A549 (cell line): ENCODE measurements around the gene SUSD5. TPM values are rescaled to one million over a fixed set of nuclear protein-coding genes. Genes with fewer than 3 reads are reported as not detected.

Experiments used
- ATAC-seq, 2 experiments: fragments of 200-7000 bp in 1 of 2; fragments of >200 bp in 1 of 2; cut with Nextera tagmentation in 1 of 2; cut with Tn5 transposase in 1 of 2; 3 replicates each; pipeline versions ENCODE4 v1.8.0 to v1.9.1; 2018 to 2020; ENCODE audit warnings: mild to moderate bottlenecking in 1 of 2, moderate library complexity in 1 of 2
- CTCF ChIA-PET: fragments of 300-600 bp; sonication (Branson Sonifier 250); formaldehyde crosslinking; extraction: SDS; loops from one replicate; lab custom pipeline; 2021; ENCODE audit warnings: antibody characterized with exemption, inconsistent platforms; lab: Yijun Ruan, JAX
- POLR2A ChIA-PET: fragments of 350-600 bp; formaldehyde crosslinking; extraction: SDS; loops from one replicate; lab custom pipeline; 2021; ENCODE audit warnings: antibody characterized with exemption, inconsistent platforms; lab: Yijun Ruan, JAX
- DNase-seq, 2 experiments: peaks; one replicate each; pipeline versions ENCODE4 v3.0.0 to v3.0.0-alpha.2; 2011 to 2016; ENCODE audit warnings: low read depth in 1 of 2, low spot score in 1 of 2
- FAIRE-seq: peaks from 2 replicates; lab custom pipeline; 2011; peaks lifted over from hg19 to GRCh38; lab: Jason Lieb, UNC
- H3K27ac ChIP-seq, 2 experiments: fragments of >200 bp; sonication (Bioruptor Twin); formaldehyde crosslinking; 3 replicates each; pipeline ENCODE4 v1.5.1; 2016 to 2017
- H3K4me1 ChIP-seq: fragments of >200 bp; sonication (Bioruptor Twin); formaldehyde crosslinking; 3 replicates; pipeline ENCODE4 v1.6.1; 2016
- H3K4me2 ChIP-seq: fragments of >200 bp; sonication (Bioruptor Twin); formaldehyde crosslinking; 3 replicates; pipeline ENCODE4 v1.6.1; 2016
- H3K4me3 ChIP-seq: fragments of >200 bp; sonication (Bioruptor Twin); formaldehyde crosslinking; 3 replicates; pipeline ENCODE4 v1.5.1; 2016
- H3K9me3 ChIP-seq: fragments of >200 bp; sonication (Bioruptor Twin); formaldehyde crosslinking; 3 replicates; pipeline ENCODE4 v1.6.1; 2016
- E2F6 ChIP-seq: IDR thresholded peaks from 2 replicates; pipeline ENCODE4 v1.6.1; 2012; ENCODE audit warnings: low read depth, borderline replicate concordance
- EHMT2 ChIP-seq: fragments of 200-600 bp; sonication (generic); IDR thresholded peaks from 2 replicates; pipeline ENCODE4 v1.6.1; 2016; ENCODE audit warnings: antibody characterized with exemption, low read depth, mild to moderate bottlenecking, moderate library complexity
- EP300 ChIP-seq, 2 experiments: fragments of >200 bp; sonication (Bioruptor Twin); formaldehyde crosslinking; IDR thresholded peaks; 2 replicates in 1 of 2; 3 replicates in 1 of 2; pipeline ENCODE4 v1.6.1; 2016 to 2017
- FOSB ChIP-seq: fragments of 250-450 bp; sonication (Bioruptor Pico); IDR thresholded peaks from 2 replicates; pipeline ENCODE4 v1.5.0; 2020; ENCODE audit warnings: mild to moderate bottlenecking, moderate library complexity
- HMGXB4 ChIP-seq: fragments of 250-450 bp; sonication (Bioruptor Pico); IDR thresholded peaks from 2 replicates; pipeline ENCODE4 v1.5.0; 2021; ENCODE audit warnings: mild to moderate bottlenecking, moderate library complexity, borderline replicate concordance
- HOXA7 ChIP-seq: fragments of 250-450 bp; sonication (Bioruptor Pico); IDR thresholded peaks from 2 replicates; pipeline ENCODE4 v1.5.0; 2020; ENCODE audit warnings: mild to moderate bottlenecking, moderate library complexity
- KDM5A ChIP-seq: fragments of 200-600 bp; sonication (generic); IDR thresholded peaks from 2 replicates; pipeline ENCODE4 v1.6.1; 2016; ENCODE audit warnings: antibody characterized with exemption, mild to moderate bottlenecking
- PBX3 ChIP-seq: IDR thresholded peaks from 2 replicates; pipeline ENCODE4 v1.6.1; 2012
- POLR2A ChIP-seq: IDR thresholded peaks from 2 replicates; pipeline ENCODE4 v1.6.1; 2012; ENCODE audit warnings: mild to moderate bottlenecking, low read length
- RARB ChIP-seq: fragments of 250-450 bp; sonication (Bioruptor Pico); IDR thresholded peaks from 2 replicates; pipeline ENCODE4 v1.8.0; 2021; ENCODE audit warnings: mild to moderate bottlenecking, moderate library complexity
- WGBS: methylation state at CpG from one replicate; pipeline ENCODE4 v1.1.6; 2017; ENCODE audit errors: missing lambda C conversion rate; 5-methylcytosine and 5-hydroxymethylcytosine counted together
- polyA plus RNA-seq, 4 experiments: library from polyadenylated mRNA; depleted of rRNA in 3 of 4; stranded (reverse); fragments of >200 nt; fragmentation: RNase III in 1 of 4; extraction: RNeasy Plus Mini Kit Qiagen cat#74134 plus additional on column Dnase treatment in 1 of 4; gene quantifications; 2 replicates in 3 of 4; 3 replicates in 1 of 4; pipeline ENCODE4 v1.2.3, GENCODE V29; 2011 to 2017
- TF ChIP-seq, protein P1 (sequence below): fragments of >200 bp; sonication (Bioruptor Twin); formaldehyde crosslinking; IDR thresholded peaks from 3 replicates; pipeline ENCODE4 v1.5.1; 2016
- TF ChIP-seq, protein P2 (sequence below): fragments of 450-650 bp; IDR thresholded peaks from 2 replicates; pipeline ENCODE4 v1.6.1; 2014; ENCODE audit warnings: antibody characterized with exemption
- TF ChIP-seq, protein P3 (sequence below): fragments of 200-600 bp; sonication (generic); IDR thresholded peaks from 2 replicates; pipeline ENCODE4 v1.6.1; 2016; ENCODE audit warnings: antibody characterized with exemption, mild to moderate bottlenecking, moderate library complexity
- TF ChIP-seq, protein P4 (sequence below): fragments of 250-450 bp; sonication (Bioruptor Pico); IDR thresholded peaks from 2 replicates; pipeline ENCODE4 v1.5.0; 2020; ENCODE audit warnings: low read depth, mild to moderate bottlenecking, moderate library complexity

Gene SUSD5
- polyA plus RNA-seq, 2 of the 4 experiments (the other 2 are of a cell fraction) = 0.63 to 1.7 TPM

GRCh38 chr3:33196538-33196937, 22.1 kb downstream of the SUSD5 start (continued):
- TF ChIP-seq, protein P1, sequence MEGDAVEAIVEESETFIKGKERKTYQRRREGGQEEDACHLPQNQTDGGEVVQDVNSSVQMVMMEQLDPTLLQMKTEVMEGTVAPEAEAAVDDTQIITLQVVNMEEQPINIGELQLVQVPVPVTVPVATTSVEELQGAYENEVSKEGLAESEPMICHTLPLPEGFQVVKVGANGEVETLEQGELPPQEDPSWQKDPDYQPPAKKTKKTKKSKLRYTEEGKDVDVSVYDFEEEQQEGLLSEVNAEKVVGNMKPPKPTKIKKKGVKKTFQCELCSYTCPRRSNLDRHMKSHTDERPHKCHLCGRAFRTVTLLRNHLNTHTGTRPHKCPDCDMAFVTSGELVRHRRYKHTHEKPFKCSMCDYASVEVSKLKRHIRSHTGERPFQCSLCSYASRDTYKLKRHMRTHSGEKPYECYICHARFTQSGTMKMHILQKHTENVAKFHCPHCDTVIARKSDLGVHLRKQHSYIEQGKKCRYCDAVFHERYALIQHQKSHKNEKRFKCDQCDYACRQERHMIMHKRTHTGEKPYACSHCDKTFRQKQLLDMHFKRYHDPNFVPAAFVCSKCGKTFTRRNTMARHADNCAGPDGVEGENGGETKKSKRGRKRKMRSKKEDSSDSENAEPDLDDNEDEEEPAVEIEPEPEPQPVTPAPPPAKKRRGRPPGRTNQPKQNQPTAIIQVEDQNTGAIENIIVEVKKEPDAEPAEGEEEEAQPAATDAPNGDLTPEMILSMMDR = no peak
- TF ChIP-seq, protein P2, sequence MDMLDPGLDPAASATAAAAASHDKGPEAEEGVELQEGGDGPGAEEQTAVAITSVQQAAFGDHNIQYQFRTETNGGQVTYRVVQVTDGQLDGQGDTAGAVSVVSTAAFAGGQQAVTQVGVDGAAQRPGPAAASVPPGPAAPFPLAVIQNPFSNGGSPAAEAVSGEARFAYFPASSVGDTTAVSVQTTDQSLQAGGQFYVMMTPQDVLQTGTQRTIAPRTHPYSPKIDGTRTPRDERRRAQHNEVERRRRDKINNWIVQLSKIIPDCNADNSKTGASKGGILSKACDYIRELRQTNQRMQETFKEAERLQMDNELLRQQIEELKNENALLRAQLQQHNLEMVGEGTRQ = no peak

- peaks cover 10% of the 10 kb centered on the region; the same call in 1 of the 3 replicates for H3K4me1 ChIP-seq
- TF ChIP-seq, protein P3, sequence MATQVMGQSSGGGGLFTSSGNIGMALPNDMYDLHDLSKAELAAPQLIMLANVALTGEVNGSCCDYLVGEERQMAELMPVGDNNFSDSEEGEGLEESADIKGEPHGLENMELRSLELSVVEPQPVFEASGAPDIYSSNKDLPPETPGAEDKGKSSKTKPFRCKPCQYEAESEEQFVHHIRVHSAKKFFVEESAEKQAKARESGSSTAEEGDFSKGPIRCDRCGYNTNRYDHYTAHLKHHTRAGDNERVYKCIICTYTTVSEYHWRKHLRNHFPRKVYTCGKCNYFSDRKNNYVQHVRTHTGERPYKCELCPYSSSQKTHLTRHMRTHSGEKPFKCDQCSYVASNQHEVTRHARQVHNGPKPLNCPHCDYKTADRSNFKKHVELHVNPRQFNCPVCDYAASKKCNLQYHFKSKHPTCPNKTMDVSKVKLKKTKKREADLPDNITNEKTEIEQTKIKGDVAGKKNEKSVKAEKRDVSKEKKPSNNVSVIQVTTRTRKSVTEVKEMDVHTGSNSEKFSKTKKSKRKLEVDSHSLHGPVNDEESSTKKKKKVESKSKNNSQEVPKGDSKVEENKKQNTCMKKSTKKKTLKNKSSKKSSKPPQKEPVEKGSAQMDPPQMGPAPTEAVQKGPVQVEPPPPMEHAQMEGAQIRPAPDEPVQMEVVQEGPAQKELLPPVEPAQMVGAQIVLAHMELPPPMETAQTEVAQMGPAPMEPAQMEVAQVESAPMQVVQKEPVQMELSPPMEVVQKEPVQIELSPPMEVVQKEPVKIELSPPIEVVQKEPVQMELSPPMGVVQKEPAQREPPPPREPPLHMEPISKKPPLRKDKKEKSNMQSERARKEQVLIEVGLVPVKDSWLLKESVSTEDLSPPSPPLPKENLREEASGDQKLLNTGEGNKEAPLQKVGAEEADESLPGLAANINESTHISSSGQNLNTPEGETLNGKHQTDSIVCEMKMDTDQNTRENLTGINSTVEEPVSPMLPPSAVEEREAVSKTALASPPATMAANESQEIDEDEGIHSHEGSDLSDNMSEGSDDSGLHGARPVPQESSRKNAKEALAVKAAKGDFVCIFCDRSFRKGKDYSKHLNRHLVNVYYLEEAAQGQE = no peak
- TF ChIP-seq RARB (CRISPR knock-in tag) (no peak), PBX3 (no peak), FOSB (CRISPR knock-in tag) (no peak), E2F6 (no peak)
- TF ChIP-seq, protein P4, sequence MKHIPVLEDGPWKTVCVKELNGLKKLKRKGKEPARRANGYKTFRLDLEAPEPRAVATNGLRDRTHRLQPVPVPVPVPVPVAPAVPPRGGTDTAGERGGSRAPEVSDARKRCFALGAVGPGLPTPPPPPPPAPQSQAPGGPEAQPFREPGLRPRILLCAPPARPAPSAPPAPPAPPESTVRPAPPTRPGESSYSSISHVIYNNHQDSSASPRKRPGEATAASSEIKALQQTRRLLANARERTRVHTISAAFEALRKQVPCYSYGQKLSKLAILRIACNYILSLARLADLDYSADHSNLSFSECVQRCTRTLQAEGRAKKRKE (CRISPR knock-in tag) = no peak
- H3K4me3 ChIP-seq = no peak overlapping the region
- no peak overlapping the region for H3K27ac ChIP-seq
- DNase-seq (no peak), ATAC-seq (no peak), FAIRE-seq (no peak)
- ChIA-PET CTCF (interaction anchor here (2.1 kb wide), 1 partner anchor 63 kb away, joined by 5 read pairs; no protein-coding TSS in a partner anchor), POLR2A (no interaction called here)
- H3K4me2 ChIP-seq = no peak overlapping the region
- WGBS = 65% methylated on average over 1 of the region's 1 CpG
- H3K9me3 ChIP-seq = no peaks in the 10 kb centered on the region
These were observed 24.3 kb downstream of the SUSD5 start for GRCh38 chr3:33194303-33194702.

DNA sequence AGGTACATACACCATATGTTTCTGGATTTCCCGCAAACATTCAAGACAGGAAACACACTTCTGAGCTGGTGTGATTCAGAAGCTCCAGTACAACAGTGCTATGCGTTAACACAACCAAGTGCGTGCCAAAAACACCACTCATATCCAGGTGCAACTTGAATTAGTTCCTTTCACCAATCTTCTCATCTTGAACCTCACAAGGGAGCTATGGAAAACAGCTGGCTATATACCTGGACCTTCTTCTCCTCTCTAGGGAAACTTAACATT, 31.3 kb downstream of the SUSD5 start:
- WGBS = 86% methylated on average over 3 of the region's 3 CpGs
- no peak for FAIRE-seq
- DNase-seq = no peak
- peak in 1 of 2 experiments; percentile 19; a peak in 1 of 6 replicates for ATAC-seq
- TF ChIP-seq POLR2A (no peak), FOSB (CRISPR knock-in tag) (no peak), KDM5A (no peak), EHMT2 (no peak), PBX3 (no peak), HMGXB4 (no peak), EP300 (IDR thresholded peaks at IDR 0.05) (no peak), HOXA7 (CRISPR knock-in tag) (no peak)
- Histone ChIP-seq H3K4me1 (peaks cover 11% of the 10 kb centered on the region), H3K4me2 (peak overlapping the region; percentile 61), H3K27ac (0 out of 6 replicates have a peak overlapping the region, but pooled peaks of 1 of the 2 experiments have one; percentile 30), H3K4me3 (no peak overlapping the region), H3K9me3 (0 out of 3 replicates have a peak, but pooled peaks cover 2% of the 10 kb centered on the region)
- POLR2A ChIA-PET = no interaction called here
- CTCF ChIA-PET = interaction anchor here (1.3 kb wide), 1 partner anchor 186 kb away, joined by 3 read pairs; no protein-coding TSS in a partner anchor
